HepG2 (cell line): ENCODE data around the gene POLL. TPM values are rescaled to one million over a fixed set of nuclear protein-coding genes. Genes with fewer than 3 reads are reported as not detected.

Experiments used
- ARNT2 ChIP-seq: sonication (generic); formaldehyde crosslinking; IDR thresholded peaks from 2 replicates; pipeline ENCODE4 v1.8.0; 2022; ENCODE audit warnings: mild to moderate bottlenecking, low read depth, missing genetic modification reagents, moderate library complexity
- ARNTL ChIP-seq: sonication (generic); formaldehyde crosslinking; IDR thresholded peaks from 2 replicates; pipeline ENCODE4 v1.4.0; 2020; ENCODE audit warnings: mild to moderate bottlenecking, missing genetic modification reagents
- HDAC2 ChIP-seq: sonication (generic); formaldehyde crosslinking; IDR thresholded peaks from 2 replicates; pipeline ENCODE4 v1.4.0; 2020; ENCODE audit warnings: missing genetic modification reagents
- HIVEP1 ChIP-seq: sonication (generic); formaldehyde crosslinking; IDR thresholded peaks from 2 replicates; pipeline ENCODE4 v1.4.0; 2020; ENCODE audit warnings: mild to moderate bottlenecking, missing genetic modification reagents
- HOXA5 ChIP-seq: sonication (generic); formaldehyde crosslinking; IDR thresholded peaks from 2 replicates; pipeline ENCODE4 v1.4.0; 2020; ENCODE audit warnings: missing genetic modification reagents
- IKZF5 ChIP-seq: IDR thresholded peaks from 2 replicates; pipeline ENCODE4 v1.6.1; 2018; ENCODE audit warnings: missing genetic modification reagents, mild to moderate bottlenecking, missing compliant biosample characterization
- KLF13 ChIP-seq: sonication (generic); formaldehyde crosslinking; IDR thresholded peaks from 2 replicates; pipeline ENCODE4 v1.4.0; 2020; ENCODE audit warnings: mild to moderate bottlenecking, missing genetic modification reagents
- MIER3 ChIP-seq: IDR thresholded peaks from 2 replicates; pipeline ENCODE4 v1.6.1; 2016; ENCODE audit warnings: missing compliant biosample characterization, borderline replicate concordance
- MZF1 ChIP-seq: sonication (generic); formaldehyde crosslinking; IDR thresholded peaks from 2 replicates; pipeline ENCODE4 v1.8.1; 2023; ENCODE audit warnings: mild to moderate bottlenecking, missing genetic modification reagents, borderline replicate concordance
- NAIF1 ChIP-seq: sonication (generic); formaldehyde crosslinking; IDR thresholded peaks from 2 replicates; pipeline ENCODE4 v1.5.0; 2020; ENCODE audit warnings: mild to moderate bottlenecking, missing genetic modification reagents, borderline replicate concordance
- NCOA2 ChIP-seq: sonication (generic); formaldehyde crosslinking; IDR thresholded peaks from 2 replicates; pipeline ENCODE4 v1.8.0; 2022; ENCODE audit warnings: inconsistent platforms
- POGZ ChIP-seq: sonication (generic); formaldehyde crosslinking; IDR thresholded peaks from 2 replicates; pipeline ENCODE4 v1.4.0; 2020; ENCODE audit warnings: mild to moderate bottlenecking, missing genetic modification reagents
- POLR2G ChIP-seq: fragments of 200-400 bp; formaldehyde crosslinking; IDR thresholded peaks from 2 replicates; pipeline ENCODE4 v1.6.1; 2018; ENCODE audit warnings: mild to moderate bottlenecking, low read depth, low read length, moderate library complexity
- PRMT3 ChIP-seq: sonication (generic); formaldehyde crosslinking; IDR thresholded peaks from 2 replicates; pipeline ENCODE4 v1.8.1; 2022; ENCODE audit warnings: low read depth, mild to moderate bottlenecking, moderate library complexity, missing genetic modification reagents, borderline replicate concordance
- RXRA ChIP-seq: sonication (generic); formaldehyde crosslinking; IDR thresholded peaks from 2 replicates; pipeline ENCODE4 v1.5.1; 2020; ENCODE audit warnings: missing genetic modification reagents
- SMAD9 ChIP-seq: sonication (generic); formaldehyde crosslinking; IDR thresholded peaks from 2 replicates; pipeline ENCODE4 v1.5.1; 2020; ENCODE audit warnings: mild to moderate bottlenecking, missing genetic modification reagents
- SOX5 ChIP-seq: IDR thresholded peaks from 2 replicates; pipeline ENCODE4 v1.6.1; 2016; ENCODE audit warnings: borderline replicate concordance
- TEF ChIP-seq: sonication (generic); formaldehyde crosslinking; IDR thresholded peaks from 2 replicates; pipeline ENCODE4 v1.5.0; 2020; ENCODE audit warnings: missing genetic modification reagents
- TGIF2 ChIP-seq: IDR thresholded peaks from 2 replicates; pipeline ENCODE4 v1.6.1; 2016; ENCODE audit warnings: control low read depth, missing compliant biosample characterization
- ZNF143 ChIP-seq: sonication (generic); formaldehyde crosslinking; IDR thresholded peaks from 2 replicates; pipeline ENCODE4 v1.4.0; 2020; ENCODE audit warnings: missing genetic modification reagents
- ZNF678 ChIP-seq: sonication (generic); formaldehyde crosslinking; IDR thresholded peaks from 2 replicates; pipeline ENCODE4 v1.4.0; 2020; ENCODE audit warnings: mild to moderate bottlenecking, missing genetic modification reagents
- ZNF772 ChIP-seq: sonication (generic); formaldehyde crosslinking; IDR thresholded peaks from 2 replicates; pipeline ENCODE4 v1.5.0; 2020; ENCODE audit warnings: mild to moderate bottlenecking, missing genetic modification reagents
- ZNF83 ChIP-seq: sonication (generic); formaldehyde crosslinking; IDR thresholded peaks from 2 replicates; pipeline ENCODE4 v1.4.0; 2020; ENCODE audit warnings: missing genetic modification reagents, mild to moderate bottlenecking, borderline replicate concordance
- ZNF883 ChIP-seq: sonication (generic); formaldehyde crosslinking; IDR thresholded peaks from 2 replicates; pipeline ENCODE4 v1.5.1; 2020; ENCODE audit warnings: mild to moderate bottlenecking, missing genetic modification reagents; ENCODE audit errors: not compliant biosample characterization
- polyA plus RNA-seq, 8 experiments: library from polyadenylated mRNA; depleted of rRNA in 3 of 8; stranded (reverse) in 7 of 8; unstranded in 1 of 8; fragments of >200 nt; fragmentation: Illumina TruSeq in 4 of 8; extraction: Trizol in 4 of 8; gene quantifications; 2 replicates each; pipeline versions ENCODE4 v1.2.1 to v1.2.3, GENCODE V29; 2011 to 2016; ENCODE audit warnings: low read depth in 4 of 8, missing spikeins in 1 of 8, mixed read lengths in 1 of 8; ENCODE audit not compliant: insufficient read depth in 1 of 8
- total RNA-seq, 5 experiments: library from RNA; depleted of rRNA; stranded (reverse); fragments of >200 nt; fragmentation: Illumina TruSeq; extraction: Trizol; gene quantifications; 2 replicates each; pipeline ENCODE4 v1.2.3, GENCODE V29; 2016; ENCODE audit warnings: low read depth in 1 of 5
- TF ChIP-seq, protein P1 (sequence below): sonication (generic); formaldehyde crosslinking; IDR thresholded peaks from 2 replicates; pipeline ENCODE4 v1.8.1; 2023; ENCODE audit warnings: mild to moderate bottlenecking, missing genetic modification reagents, borderline replicate concordance
- TF ChIP-seq, protein P2 (sequence below): sonication (generic); formaldehyde crosslinking; IDR thresholded peaks from 2 replicates; pipeline ENCODE4 v1.4.0; 2020; ENCODE audit warnings: missing genetic modification reagents

POLL gene
- total and polyA plus RNA-seq, 2 of the 13 experiments (the other 11 are each of a cell fraction or from before 2014, with no cell fraction given) = 13.8 to 19.1 TPM

- TF ChIP-seq, protein P1, sequence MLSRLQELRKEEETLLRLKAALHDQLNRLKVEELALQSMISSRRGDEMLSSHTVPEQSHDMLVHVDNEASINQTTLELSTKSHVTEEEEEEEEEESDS (CRISPR knock-in tag) = no peak
- no peak; the same call in 1 of the 2 replicates for TF ChIP-seq ZNF772 (CRISPR knock-in tag)
- no peak for TF ChIP-seq MZF1 (CRISPR knock-in tag)
- no peak for TF ChIP-seq NCOA2 (CRISPR knock-in tag)
- TF ChIP-seq ZNF883 (CRISPR knock-in tag) = peak; percentile 44
- TF ChIP-seq HDAC2 (CRISPR knock-in tag) = peak; percentile 80
- TF ChIP-seq PRMT3 (CRISPR knock-in tag) = no peak
- TF ChIP-seq, protein P2, sequence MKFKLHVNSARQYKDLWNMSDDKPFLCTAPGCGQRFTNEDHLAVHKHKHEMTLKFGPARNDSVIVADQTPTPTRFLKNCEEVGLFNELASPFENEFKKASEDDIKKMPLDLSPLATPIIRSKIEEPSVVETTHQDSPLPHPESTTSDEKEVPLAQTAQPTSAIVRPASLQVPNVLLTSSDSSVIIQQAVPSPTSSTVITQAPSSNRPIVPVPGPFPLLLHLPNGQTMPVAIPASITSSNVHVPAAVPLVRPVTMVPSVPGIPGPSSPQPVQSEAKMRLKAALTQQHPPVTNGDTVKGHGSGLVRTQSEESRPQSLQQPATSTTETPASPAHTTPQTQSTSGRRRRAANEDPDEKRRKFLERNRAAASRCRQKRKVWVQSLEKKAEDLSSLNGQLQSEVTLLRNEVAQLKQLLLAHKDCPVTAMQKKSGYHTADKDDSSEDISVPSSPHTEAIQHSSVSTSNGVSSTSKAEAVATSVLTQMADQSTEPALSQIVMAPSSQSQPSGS (CRISPR knock-in tag) = peak; percentile 54; the same call in 1 of the 2 replicates
- TF ChIP-seq SMAD9 (CRISPR knock-in tag) = no peak
- TF ChIP-seq SOX5 (CRISPR knock-in tag) = 0 out of 2 replicates have a peak, but pooled peaks have one; percentile 10
- no peak for TF ChIP-seq RXRA (CRISPR knock-in tag)
- no peak for TF ChIP-seq ZNF83
- TF ChIP-seq IKZF5 (CRISPR knock-in tag) = peak; percentile 44; the same call in 1 of the 2 replicates
- TF ChIP-seq HIVEP1 (CRISPR knock-in tag) = 0 out of 2 replicates have a peak, but pooled peaks have one; percentile 44
- peak; percentile 77 for TF ChIP-seq HOXA5 (CRISPR knock-in tag)
- no peak for TF ChIP-seq ZNF678
- no peak for TF ChIP-seq TEF (CRISPR knock-in tag)
- 0 out of 2 replicates have a peak, but pooled peaks have one; percentile 33 for TF ChIP-seq ARNT2
- TF ChIP-seq ARNTL = no peak
- TF ChIP-seq ZNF143 (CRISPR knock-in tag) = no peak
- TF ChIP-seq NAIF1 (CRISPR knock-in tag) = no peak
- peak; percentile 66; the same call in 1 of the 2 replicates for TF ChIP-seq TGIF2
- TF ChIP-seq KLF13 (CRISPR knock-in tag) = no peak
- TF ChIP-seq POLR2G = peak; percentile 83
- peak; percentile 45; the same call in 1 of the 2 replicates for TF ChIP-seq MIER3 (CRISPR knock-in tag)
- no peak for TF ChIP-seq POGZ (CRISPR knock-in tag)
Observed at GRCh38 chr10:101587725-101588653, at the start of gene POLL, which contains the start of gene DPCD (continued).
